GM12892 (cell line): ENCODE measurements around the gene C2CD4C.
"Not testable (repeated sequence)": the region's sequence is repeated elsewhere in the genome, so short reads cannot be mapped to it uniquely, and the experiment has no call there.

ENCODE experiments used
- DNase-seq: peaks from one replicate; pipeline ENCODE4 v3.0.0; 2011; ENCODE audit not compliant: insufficient read length
- FAIRE-seq: peaks from 2 replicates; lab custom pipeline; 2011; peaks lifted over from hg19 to GRCh38; lab: Jason Lieb, UNC
- POLR2A ChIP-seq: IDR thresholded peaks from 2 replicates; pipeline ENCODE4 v1.6.1; 2011; ENCODE audit warnings: low read depth, low read length, control low read depth
- POLR2AphosphoS5 ChIP-seq: IDR thresholded peaks from 2 replicates; pipeline ENCODE4 v1.6.1; 2011; ENCODE audit warnings: low read depth, low read length, control low read depth
- TAF1 ChIP-seq: IDR thresholded peaks from 2 replicates; pipeline ENCODE4 v1.6.1; 2011; ENCODE audit warnings: low read depth, mild to moderate bottlenecking, control low read depth, low read length, borderline replicate concordance

The C2CD4C gene

GRCh38 chr19:400976-401865 is 7.7 kb downstream of the C2CD4C start:
- TF ChIP-seq POLR2AphosphoS5 (no peak), POLR2A (no peak), TAF1 (no peak)
- no peak for FAIRE-seq
- no peak for DNase-seq

DNA sequence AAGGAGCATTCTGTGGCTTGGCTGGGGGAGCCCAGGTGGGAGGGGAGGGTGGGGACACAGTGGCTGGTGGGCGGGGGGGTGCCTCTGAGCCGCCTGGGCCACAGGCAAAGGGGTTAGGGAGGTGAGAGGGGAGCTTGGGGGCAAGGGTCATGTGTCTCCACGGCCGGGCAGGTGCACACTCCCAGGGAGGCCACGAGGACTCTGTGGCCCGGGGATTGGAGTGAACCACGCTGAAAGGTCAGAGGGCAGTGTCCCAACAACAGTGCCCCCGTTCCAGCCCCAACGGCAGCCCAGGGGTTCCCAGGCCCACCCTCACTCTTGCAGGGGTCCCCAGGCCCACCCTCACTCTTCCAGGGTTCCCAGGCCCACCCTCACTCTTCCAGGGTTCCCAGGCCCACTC is 9.6 kb downstream of the C2CD4C start:
- TF ChIP-seq POLR2A (no peak), POLR2AphosphoS5 (no peak), TAF1 (no peak)
- DNase-seq = no peak
- no peak for FAIRE-seq

DNA sequence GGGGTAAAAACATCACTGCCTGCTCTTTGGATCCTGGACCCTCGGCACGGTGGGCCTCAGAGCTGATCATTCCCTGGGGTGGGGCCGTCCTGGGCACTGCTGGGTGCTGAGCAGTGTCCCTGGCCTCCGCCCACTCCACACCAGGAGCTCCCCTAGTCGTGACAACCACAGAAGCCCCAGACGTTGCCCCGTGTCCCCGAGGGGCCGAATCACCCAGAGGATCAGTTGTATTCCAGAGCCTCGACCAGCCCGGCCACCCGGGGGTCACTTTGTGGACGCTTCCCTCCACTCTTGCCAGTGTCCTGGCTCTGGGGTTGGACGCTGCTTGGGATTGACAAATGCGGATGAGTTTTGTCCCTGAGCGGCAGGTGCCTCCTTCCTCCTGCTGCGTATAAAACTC is 10.2 kb downstream of the C2CD4C start:
- TF ChIP-seq POLR2A = no peak
- TF ChIP-seq TAF1 = no peak
- no peak for TF ChIP-seq POLR2AphosphoS5
- FAIRE-seq (no peak), DNase-seq (no peak)

GRCh38 chr19:397941-398706 is 10.8 kb downstream of the C2CD4C start:
- TF ChIP-seq TAF1 = no peak
- TF ChIP-seq POLR2AphosphoS5 = no peak
- TF ChIP-seq POLR2A = no peak
- FAIRE-seq (no peak), DNase-seq (no peak)

DNA sequence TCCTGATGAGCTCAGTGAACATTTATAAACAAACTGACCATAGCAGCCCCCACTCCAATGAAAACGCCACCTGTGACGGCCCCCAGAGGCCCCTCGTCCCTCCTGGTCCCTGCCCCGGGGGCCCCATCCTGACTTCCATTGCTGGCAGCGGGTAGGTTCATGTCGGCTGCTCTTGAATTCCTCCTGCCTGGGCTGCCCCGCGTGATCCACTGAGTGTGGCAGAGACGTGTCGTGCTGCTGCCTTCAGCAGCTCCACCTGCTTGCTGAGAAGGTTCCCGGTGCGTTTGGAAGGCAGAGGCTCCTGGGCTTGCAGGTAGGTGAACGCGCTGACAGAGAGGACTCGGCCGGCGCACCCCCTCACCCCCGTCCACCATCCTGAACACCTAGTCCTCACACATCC is 11.6 kb downstream of the C2CD4C start:
- DNase-seq (no peak), FAIRE-seq (no peak)
- TF ChIP-seq TAF1 = no peak

DNA sequence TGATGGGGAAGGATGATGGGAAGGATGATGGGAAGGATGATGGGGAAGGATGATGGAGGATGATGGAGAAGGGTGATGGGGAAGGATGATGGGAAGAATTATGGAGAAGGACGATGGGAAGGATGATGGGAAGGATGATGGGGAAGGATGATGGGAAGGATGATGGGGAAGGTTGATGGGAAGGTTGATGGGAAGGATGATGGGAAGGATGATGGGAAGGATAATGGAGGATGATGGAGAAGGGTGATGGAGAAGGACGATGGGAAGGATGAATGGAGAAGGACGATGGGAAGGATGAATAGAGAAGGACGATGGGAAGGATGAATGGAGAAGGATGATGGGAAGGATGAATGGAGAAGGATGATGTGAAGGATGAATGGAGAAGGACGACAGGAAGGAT is 13.5 kb downstream of the C2CD4C start:
- TF ChIP-seq TAF1 = no peak
- no peak for TF ChIP-seq POLR2A
- TF ChIP-seq POLR2AphosphoS5 = no peak
- no peak for FAIRE-seq
- no peak for DNase-seq

DNA sequence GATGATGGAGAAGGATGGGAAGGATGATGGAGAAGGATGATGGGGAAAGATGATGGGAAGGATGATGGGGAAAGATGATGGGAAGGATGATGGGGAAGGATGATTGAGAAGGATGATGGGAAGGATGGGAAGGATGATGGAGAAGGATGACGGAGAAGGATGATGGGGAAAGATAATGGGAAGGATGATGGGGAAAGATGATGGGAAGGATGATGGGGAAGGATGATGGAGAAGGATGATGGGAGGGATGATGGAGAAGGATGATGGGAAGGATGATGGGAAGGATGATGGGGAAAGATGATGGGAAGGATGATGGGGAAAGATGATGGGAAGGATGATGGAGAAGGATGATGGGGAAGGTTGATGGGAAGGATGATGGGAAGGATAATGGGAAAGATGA is 14.1 kb downstream of the C2CD4C start:
- not testable (repeated sequence) for DNase-seq, FAIRE-seq

- DNase-seq, FAIRE-seq: not testable (repeated sequence)
These were observed 15.4 kb downstream of the C2CD4C start for GRCh38 chr19:393560-393959.

DNA sequence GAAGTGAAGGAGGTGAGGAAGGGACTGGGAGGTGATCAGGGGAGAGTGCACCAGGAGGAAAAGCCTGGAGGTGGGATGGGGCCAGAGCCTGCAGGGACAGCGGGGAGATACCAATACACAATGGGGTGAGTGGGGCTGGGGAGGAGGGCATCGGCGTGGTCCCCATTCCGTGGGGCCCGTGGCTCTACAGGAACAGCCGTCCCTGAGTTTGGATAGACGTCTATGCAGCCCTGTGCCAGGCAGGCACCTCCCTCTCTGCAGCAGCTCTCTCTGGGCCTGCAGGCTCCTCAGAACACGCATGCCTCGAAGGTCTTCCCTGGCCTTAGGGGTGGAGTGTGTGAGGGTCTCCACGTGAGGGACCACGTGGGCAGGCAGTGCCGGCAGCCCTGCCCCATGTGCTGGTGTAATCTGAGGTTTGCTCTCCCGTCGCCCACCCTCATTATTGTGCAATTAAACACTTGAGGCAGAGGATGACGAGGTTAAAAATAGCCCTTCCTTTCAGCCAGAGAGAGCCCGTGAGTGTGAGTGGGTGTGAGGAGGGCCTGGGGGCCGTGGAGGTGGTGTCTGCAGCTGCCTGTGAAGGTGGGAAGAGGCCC is 16.5 kb downstream of the C2CD4C start:
- no peak for TF ChIP-seq POLR2A
- no peak for TF ChIP-seq TAF1
- no peak for TF ChIP-seq POLR2AphosphoS5
- DNase-seq (no peak), FAIRE-seq (no peak)

- no peak for TF ChIP-seq TAF1
- TF ChIP-seq POLR2A = no peak
- TF ChIP-seq POLR2AphosphoS5 = no peak
- FAIRE-seq (no peak), DNase-seq (no peak)
These were observed 17.1 kb downstream of the C2CD4C start for GRCh38 chr19:391726-392374.

DNA sequence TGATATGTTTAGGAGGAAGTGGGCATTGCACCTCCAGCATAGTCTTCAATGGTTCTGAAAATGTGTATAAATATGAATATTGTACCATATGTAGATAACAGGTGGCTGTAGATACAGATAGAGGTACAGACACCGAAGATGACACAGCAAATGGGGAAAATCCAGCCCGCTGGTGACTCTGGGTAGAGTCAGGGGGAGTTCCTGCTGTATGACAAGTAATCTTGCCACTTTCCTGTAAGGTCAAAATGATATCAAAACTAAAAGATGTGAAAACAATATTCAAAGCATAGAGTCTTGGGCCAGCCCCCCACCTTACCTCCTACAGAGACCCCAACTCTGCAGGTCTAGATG is 17.8 kb downstream of the C2CD4C start:
- FAIRE-seq = no peak
- TF ChIP-seq TAF1 = no peak
- TF ChIP-seq POLR2AphosphoS5 = no peak
- no peak for TF ChIP-seq POLR2A
- DNase-seq = no peak
